ENCODE measurements around the gene SBDS.

DNA sequence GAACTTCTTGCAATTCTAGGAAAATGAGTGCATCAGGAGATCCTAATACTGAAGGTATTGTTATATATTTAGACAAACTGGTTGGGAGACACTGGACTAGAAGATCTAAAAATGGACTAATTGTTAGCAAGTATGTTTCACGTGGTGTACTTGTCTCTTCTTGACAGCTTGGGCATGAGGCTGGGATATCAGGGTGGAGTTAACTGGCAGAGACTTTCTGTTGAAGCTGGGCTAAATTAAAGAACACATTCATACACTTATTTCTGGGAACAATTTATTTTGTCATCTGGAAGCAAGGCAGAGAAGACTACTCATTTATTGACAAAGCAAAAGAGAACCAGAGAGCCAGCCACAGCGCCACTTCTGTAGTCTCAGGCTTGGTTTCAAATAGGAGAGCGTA, 27.1 kb upstream of the SBDS start:
- TF ChIP-seq, protein P1, sequence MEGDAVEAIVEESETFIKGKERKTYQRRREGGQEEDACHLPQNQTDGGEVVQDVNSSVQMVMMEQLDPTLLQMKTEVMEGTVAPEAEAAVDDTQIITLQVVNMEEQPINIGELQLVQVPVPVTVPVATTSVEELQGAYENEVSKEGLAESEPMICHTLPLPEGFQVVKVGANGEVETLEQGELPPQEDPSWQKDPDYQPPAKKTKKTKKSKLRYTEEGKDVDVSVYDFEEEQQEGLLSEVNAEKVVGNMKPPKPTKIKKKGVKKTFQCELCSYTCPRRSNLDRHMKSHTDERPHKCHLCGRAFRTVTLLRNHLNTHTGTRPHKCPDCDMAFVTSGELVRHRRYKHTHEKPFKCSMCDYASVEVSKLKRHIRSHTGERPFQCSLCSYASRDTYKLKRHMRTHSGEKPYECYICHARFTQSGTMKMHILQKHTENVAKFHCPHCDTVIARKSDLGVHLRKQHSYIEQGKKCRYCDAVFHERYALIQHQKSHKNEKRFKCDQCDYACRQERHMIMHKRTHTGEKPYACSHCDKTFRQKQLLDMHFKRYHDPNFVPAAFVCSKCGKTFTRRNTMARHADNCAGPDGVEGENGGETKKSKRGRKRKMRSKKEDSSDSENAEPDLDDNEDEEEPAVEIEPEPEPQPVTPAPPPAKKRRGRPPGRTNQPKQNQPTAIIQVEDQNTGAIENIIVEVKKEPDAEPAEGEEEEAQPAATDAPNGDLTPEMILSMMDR (IDR thresholded peaks at IDR 0.05 in 2 of 3, conservative IDR thresholded peaks at IDR 0.05 in 1 of 3; ENCODE audit: borderline replicate concordance in 1 of 3, insufficient read depth in 1 of 3, low read depth in 2 of 3, low read length in 2 of 3), result no peak
- no peak for TF ChIP-seq ZNF274 (IDR thresholded peaks at IDR 0.05; ENCODE audit: low read depth, low read length)
- TF ChIP-seq, protein P2, sequence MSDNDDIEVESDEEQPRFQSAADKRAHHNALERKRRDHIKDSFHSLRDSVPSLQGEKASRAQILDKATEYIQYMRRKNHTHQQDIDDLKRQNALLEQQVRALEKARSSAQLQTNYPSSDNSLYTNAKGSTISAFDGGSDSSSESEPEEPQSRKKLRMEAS (IDR thresholded peaks at IDR 0.05), result no peak
- TF ChIP-seq EGR1 (IDR thresholded peaks at IDR 0.05; ENCODE audit: low read depth), result no peak
- TF ChIP-seq JUND (IDR thresholded peaks at IDR 0.05), result no peak
- no peak for TF ChIP-seq POLR2A (IDR thresholded peaks at IDR 0.05; ENCODE audit: borderline replicate concordance, extremely low read depth, insufficient read depth, insufficient read length)
- no peak for TF ChIP-seq EZH2 (IDR thresholded peaks at IDR 0.05)
- no peak for TF ChIP-seq RAD21 (IDR thresholded peaks at IDR 0.05; ENCODE audit: low read depth)
- TF ChIP-seq CEBPB (IDR thresholded peaks at IDR 0.05; ENCODE audit: low read depth), result no peak
- TF ChIP-seq YY1 (IDR thresholded peaks at IDR 0.05; ENCODE audit: extremely low read depth, insufficient replicate concordance, low read depth, low read length), result no peak
- no peak for TF ChIP-seq TCF7L2 (IDR thresholded peaks at IDR 0.05; ENCODE audit: borderline replicate concordance, extremely low read depth, insufficient read depth, insufficient read length)
- no peak for TF ChIP-seq ZFX (IDR thresholded peaks at IDR 0.05)
- TF ChIP-seq, protein P3, sequence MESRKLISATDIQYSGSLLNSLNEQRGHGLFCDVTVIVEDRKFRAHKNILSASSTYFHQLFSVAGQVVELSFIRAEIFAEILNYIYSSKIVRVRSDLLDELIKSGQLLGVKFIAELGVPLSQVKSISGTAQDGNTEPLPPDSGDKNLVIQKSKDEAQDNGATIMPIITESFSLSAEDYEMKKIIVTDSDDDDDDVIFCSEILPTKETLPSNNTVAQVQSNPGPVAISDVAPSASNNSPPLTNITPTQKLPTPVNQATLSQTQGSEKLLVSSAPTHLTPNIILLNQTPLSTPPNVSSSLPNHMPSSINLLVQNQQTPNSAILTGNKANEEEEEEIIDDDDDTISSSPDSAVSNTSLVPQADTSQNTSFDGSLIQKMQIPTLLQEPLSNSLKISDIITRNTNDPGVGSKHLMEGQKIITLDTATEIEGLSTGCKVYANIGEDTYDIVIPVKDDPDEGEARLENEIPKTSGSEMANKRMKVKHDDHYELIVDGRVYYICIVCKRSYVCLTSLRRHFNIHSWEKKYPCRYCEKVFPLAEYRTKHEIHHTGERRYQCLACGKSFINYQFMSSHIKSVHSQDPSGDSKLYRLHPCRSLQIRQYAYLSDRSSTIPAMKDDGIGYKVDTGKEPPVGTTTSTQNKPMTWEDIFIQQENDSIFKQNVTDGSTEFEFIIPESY (IDR thresholded peaks at IDR 0.05; ENCODE audit: extremely low read depth, insufficient replicate concordance, low read length), result no peak
- TF ChIP-seq POLR2AphosphoS5 (IDR thresholded peaks at IDR 0.05; ENCODE audit: low read depth, low read length), result no peak

Measured in HCT116 (cell line).